ENCODE data around the gene ZRANB3.

The ZRANB3 gene

GRCh38 chr2:135320465-135321355 lies 210.3 kb downstream of the ZRANB3 start:
- TF ChIP-seq CTCF (IDR thresholded peaks at IDR 0.05; ENCODE audit: low read depth, low read length, missing control alignments) = no peak
- Histone ChIP-seq H3K36me3 (replicated peaks) (no peaks in the 10 kb centered on the region), H3K4me3 (ENCODE audit: low read depth, low read length) (no peak overlapping the region), H3K27ac (no peak overlapping the region), H3K27me3 (replicated peaks) (no peaks in the 10 kb centered on the region)
- in situ Hi-C loops (cut with HindIII; ENCODE audit: low pct_ligation_motif_present, low sequenced_read_pairs) = no loop called here
- DNase-seq = no peak

GRCh38 chr2:135318808-135319207 lies 212.2 kb downstream of the ZRANB3 start:
- Histone ChIP-seq H3K36me3 (replicated peaks) (no peaks in the 10 kb centered on the region), H3K27me3 (replicated peaks) (no peaks in the 10 kb centered on the region), H3K4me3 (ENCODE audit: low read depth, low read length) (no peak overlapping the region), H3K27ac (no peak overlapping the region)
- DNase-seq = no peak
- in situ Hi-C loops (cut with HindIII; ENCODE audit: low pct_ligation_motif_present, low sequenced_read_pairs) = no loop called here
- TF ChIP-seq CTCF (IDR thresholded peaks at IDR 0.05; ENCODE audit: low read depth, low read length, missing control alignments) = no peak

- Histone ChIP-seq H3K36me3 (replicated peaks) (no peaks in the 10 kb centered on the region), H3K27ac (no peak overlapping the region), H3K4me3 (ENCODE audit: low read depth, low read length) (no peak overlapping the region), H3K27me3 (replicated peaks) (no peaks in the 10 kb centered on the region)
- no peak for TF ChIP-seq CTCF (IDR thresholded peaks at IDR 0.05; ENCODE audit: low read depth, low read length, missing control alignments)
- no peak for DNase-seq
- in situ Hi-C loops (cut with HindIII; ENCODE audit: low pct_ligation_motif_present, low sequenced_read_pairs) = no loop called here
These were observed 213.6 kb downstream of the ZRANB3 start for GRCh38 chr2:135317375-135317774.

- H3K4me3 ChIP-seq (ENCODE audit: low read depth, low read length) = no peak overlapping the region
- TF ChIP-seq CTCF (IDR thresholded peaks at IDR 0.05; ENCODE audit: low read depth, low read length, missing control alignments) = no peak
- H3K27me3 ChIP-seq (replicated peaks) = no peaks in the 10 kb centered on the region
- no peak overlapping the region for H3K27ac ChIP-seq
- no peaks in the 10 kb centered on the region for H3K36me3 ChIP-seq (replicated peaks)
- DNase-seq = no peak
- in situ Hi-C loops (cut with HindIII; ENCODE audit: low pct_ligation_motif_present, low sequenced_read_pairs) = no loop called here
These were observed 219.1 kb downstream of the ZRANB3 start for GRCh38 chr2:135311962-135312361.

GRCh38 chr2:135311268-135311667 lies 219.8 kb downstream of the ZRANB3 start:
- in situ Hi-C loops (cut with HindIII; ENCODE audit: low pct_ligation_motif_present, low sequenced_read_pairs) = no loop called here
- Histone ChIP-seq H3K4me3 (ENCODE audit: low read depth, low read length) (no peak overlapping the region), H3K36me3 (replicated peaks) (no peaks in the 10 kb centered on the region), H3K27ac (no peak overlapping the region), H3K27me3 (replicated peaks) (no peaks in the 10 kb centered on the region)
- no peak for TF ChIP-seq CTCF (IDR thresholded peaks at IDR 0.05; ENCODE audit: low read depth, low read length, missing control alignments)
- no peak for DNase-seq

All from brain microvascular endothelial cell (primary cell).